Ishikawa (cell line): Measurements from ENCODE around the gene LRRC71.

Experiments
- EGR1 ChIP-seq: IDR thresholded peaks from 2 replicates; pipeline ENCODE4 v1.6.1; 2012
- EP300 ChIP-seq: IDR thresholded peaks from 2 replicates; pipeline ENCODE4 v1.6.1; 2012; ENCODE audit warnings: borderline replicate concordance
- FOXM1 ChIP-seq: IDR thresholded peaks from 2 replicates; pipeline ENCODE4 v1.6.1; 2012; ENCODE audit warnings: low read depth, borderline replicate concordance
- RAD21 ChIP-seq: IDR thresholded peaks from 2 replicates; pipeline ENCODE4 v1.6.1; 2012; ENCODE audit warnings: low read depth
- TEAD4 ChIP-seq: IDR thresholded peaks from 2 replicates; pipeline ENCODE4 v1.6.1; 2012
- USF1 ChIP-seq: IDR thresholded peaks from 2 replicates; pipeline ENCODE4 v1.6.1; 2012
- YY1 ChIP-seq: IDR thresholded peaks from 2 replicates; pipeline ENCODE4 v1.6.1; 2012; ENCODE audit warnings: low read depth

- TF ChIP-seq EP300 (no peak), TEAD4 (no peak), RAD21 (no peak), FOXM1 (no peak), EGR1 (no peak), YY1 (no peak), USF1 (no peak)
These were observed 15.8 kb downstream of the LRRC71 start for GRCh38 chr1:156936191-156936590.
